GM12873 (cell line): Measurements from ENCODE around the gene IL17A.

ENCODE experiments used
- TF ChIP-seq, protein P1 (sequence below): IDR thresholded peaks from 2 replicates; pipeline ENCODE4 v1.5.1; 2012; ENCODE audit warnings: low read depth, mild to moderate bottlenecking, moderate library complexity, low read length, control low read depth; ENCODE audit not compliant: insufficient read depth; ENCODE audit errors: missing control alignments

Gene IL17A

DNA sequence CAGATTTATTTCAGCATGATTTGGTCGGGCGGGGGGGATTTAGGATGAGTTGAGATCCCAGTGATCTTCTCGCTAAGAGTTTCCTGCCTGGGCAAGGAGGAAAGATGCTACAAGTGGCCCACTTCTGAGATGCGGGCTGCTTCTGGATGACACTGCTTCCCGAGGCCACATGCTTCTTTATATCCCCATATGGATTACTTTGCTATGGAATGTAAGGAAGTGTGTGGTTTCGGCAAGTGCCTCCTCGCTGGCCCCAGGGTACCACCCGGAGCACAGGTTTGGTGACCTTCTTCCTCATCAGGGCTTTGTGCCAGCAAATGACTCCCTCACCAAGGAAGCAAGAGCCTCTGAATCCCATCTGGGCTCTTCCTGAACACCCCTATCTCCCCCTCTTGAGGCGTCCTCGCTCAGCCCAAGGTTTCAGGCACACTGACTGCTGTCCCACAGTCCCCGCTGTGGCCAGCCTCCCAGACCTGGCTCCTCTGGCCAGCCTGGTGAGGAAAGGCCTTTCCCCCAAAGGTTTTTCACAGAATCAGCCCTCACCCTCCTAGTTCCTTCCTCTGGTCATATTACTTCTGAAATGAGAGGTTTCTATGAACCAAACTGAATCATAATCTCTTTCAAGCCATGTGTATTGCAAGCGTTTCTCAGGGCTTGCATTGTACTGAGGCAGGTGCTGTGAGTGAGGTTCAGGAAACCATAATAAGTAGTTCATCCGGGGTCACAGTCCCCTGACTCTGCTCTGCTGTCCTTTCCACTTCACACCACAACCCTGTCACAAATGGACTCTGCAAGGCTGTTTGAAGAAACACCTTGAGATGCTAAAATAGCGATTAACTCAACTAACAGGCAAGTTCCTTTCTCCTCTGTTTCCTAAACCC is 41.7 kb upstream of the IL17A start:
- TF ChIP-seq, protein P1, sequence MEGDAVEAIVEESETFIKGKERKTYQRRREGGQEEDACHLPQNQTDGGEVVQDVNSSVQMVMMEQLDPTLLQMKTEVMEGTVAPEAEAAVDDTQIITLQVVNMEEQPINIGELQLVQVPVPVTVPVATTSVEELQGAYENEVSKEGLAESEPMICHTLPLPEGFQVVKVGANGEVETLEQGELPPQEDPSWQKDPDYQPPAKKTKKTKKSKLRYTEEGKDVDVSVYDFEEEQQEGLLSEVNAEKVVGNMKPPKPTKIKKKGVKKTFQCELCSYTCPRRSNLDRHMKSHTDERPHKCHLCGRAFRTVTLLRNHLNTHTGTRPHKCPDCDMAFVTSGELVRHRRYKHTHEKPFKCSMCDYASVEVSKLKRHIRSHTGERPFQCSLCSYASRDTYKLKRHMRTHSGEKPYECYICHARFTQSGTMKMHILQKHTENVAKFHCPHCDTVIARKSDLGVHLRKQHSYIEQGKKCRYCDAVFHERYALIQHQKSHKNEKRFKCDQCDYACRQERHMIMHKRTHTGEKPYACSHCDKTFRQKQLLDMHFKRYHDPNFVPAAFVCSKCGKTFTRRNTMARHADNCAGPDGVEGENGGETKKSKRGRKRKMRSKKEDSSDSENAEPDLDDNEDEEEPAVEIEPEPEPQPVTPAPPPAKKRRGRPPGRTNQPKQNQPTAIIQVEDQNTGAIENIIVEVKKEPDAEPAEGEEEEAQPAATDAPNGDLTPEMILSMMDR = no peak

DNA sequence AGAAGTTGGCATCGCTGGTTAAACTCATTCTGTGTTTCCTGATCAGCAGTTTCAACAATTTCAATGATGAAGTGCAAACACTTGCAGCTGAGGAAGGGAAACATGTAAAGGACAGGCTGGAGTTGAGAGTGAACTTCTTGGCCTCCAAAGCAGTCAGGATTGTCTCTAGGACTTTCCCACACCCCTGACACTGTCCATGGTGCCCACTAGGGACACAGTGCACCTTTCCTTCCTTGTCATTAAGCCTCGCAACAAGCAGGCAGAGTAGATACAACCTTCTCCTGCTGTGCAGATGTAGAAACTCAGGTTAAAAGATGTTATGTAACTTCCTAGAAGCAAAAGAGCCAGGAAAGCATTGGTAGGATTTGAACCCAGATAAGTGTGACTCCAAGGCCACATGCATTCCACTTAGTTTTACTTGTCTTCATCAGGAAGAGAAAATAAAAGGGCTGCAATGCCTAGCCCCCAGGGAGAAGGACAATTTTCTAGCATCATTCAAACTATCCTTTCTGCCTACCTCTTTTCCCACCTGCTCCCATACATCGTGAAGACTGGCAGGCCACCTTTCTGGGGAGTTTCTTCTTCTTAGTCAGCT is 39.2 kb upstream of the IL17A start:
- TF ChIP-seq, protein P1 = no peak

DNA sequence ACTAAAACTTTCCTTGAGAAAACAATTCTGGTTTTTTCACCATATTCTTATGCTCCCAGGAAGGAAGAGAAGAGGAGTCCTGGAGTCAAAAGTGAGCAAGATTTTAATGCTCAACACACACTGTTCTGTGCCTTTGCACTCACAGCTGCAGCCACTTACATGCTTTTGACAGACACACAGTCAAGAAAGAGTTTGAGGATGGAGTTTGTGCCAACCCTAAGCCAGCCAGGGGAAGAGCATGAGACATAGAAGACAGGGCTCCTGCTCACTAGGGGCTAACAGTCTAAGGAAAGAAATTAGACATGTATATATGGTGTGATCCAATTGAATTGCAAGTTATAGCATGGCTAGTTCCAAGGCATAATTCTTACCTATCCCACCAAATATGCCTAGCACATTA is 37.1 kb upstream of the IL17A start:
- TF ChIP-seq, protein P1 = no peak

DNA sequence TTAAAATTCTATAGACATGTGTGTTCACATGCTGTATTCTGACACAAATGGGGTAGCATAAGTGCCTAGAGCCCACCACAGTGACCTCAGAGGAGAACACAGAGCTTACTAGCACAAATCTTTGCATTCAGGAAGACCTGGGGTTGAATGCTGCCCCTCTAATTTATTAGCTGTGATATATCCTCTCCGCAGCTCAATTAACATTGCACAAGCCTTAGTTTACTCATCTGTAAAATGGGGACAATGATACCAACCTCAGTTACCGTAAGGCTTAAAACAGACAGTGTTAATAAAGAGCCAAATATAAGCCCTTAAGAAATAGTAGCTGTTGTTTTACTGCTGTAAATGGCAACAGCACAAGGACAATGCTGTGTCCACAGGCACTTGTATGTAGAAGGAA is 36.2 kb upstream of the IL17A start:
- TF ChIP-seq, protein P1 = no peak

DNA sequence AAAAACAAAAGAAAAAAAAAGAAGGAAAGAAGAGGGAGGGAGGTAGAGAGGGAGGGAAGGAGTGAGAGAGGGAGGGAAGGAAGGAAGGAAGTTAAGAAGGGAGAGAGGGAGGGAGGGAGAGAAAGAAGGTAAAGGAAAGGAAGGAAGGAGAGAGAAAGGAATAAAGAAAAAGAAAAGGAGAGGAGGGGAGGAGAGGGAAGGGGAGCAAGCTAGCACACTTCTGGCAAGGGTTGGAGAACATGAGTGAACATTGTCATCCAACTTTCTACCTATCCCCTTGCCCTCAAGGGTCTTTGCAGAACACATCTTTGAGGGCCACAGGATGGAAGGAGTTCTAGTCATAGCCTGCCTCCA is 34.1 kb upstream of the IL17A start:
- TF ChIP-seq, protein P1 = no peak

DNA sequence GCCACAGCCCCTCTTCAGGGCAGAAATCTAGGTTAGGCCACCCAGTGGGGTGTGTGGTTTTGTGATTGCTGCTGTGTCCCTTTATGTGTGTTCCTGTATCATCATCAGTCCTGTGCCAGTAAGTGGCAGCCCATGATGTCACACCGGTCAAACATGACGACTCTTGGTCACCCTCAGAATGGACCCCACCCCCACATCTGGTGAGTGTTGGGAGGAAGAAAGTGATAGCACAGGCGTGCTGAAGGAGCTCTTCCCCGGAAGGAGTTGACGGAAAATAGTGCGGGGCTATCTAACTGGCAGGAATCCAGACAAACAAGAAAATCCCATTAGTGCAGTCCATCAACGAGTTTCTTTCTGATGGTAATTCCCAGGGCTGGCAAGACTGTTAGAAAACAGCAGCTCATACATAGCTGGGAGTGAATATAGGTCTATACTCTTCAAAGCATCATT is 33.4 kb upstream of the IL17A start:
- TF ChIP-seq, protein P1 = no peak

DNA sequence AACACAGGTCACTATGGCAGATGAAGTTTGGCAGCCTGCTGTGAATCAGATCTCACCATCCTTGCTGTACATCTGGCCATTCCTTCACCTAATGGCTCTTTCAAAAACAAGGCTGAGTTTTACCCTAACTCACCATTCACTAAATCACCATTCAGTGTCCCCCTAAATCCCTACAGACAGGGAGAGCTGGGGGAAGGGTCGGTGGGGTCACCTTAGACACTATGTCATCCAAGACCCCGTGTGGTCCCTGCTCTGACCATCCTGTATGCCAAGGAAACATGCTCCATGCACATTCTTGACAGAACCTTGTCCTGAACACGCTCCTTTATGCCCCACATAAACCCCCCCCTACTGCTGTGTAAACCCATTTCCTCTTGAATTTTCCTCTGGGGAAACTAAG is 31.8 kb upstream of the IL17A start:
- TF ChIP-seq, protein P1 = no peak
